Stimulated activated naive B cell treated with anti-CD40 and anti-IgM and Interleukin-4, amounts not matched to agents 10 μg/mL and 1 μg/mL and 100 μg/mL, for 72 hours (primary cell): Measurements from ENCODE around the gene CHST11.
A peak's percentile ranks its signal among the peaks of the same experiment; 100 is the strongest.

Experiments used
- ATAC-seq, 2 donors: fragments of 150-1000 bp; cut with Tn5 transposase; replicated peaks; 2 replicates each; pipeline ENCODE4 v1.10.0; 2021; ENCODE audit warnings: moderate library complexity in 1 of 2
- DNase-seq: peaks from one replicate; pipeline ENCODE4 v3.0.0; 2021
- H3K27ac Mint-ChIP-seq: one replicate; pipeline ENCODE4 v1.8.0; 2022; ENCODE audit warnings: mild to moderate bottlenecking, mixed read lengths
- H3K27me3 Mint-ChIP-seq, 2 donors: one replicate each; pipeline ENCODE4 v1.8.0; 2022; ENCODE audit warnings: mixed read lengths in 2 of 2
- H3K36me3 Mint-ChIP-seq, 2 donors: one replicate each; pipeline ENCODE4 v1.8.0; 2022; ENCODE audit warnings: mixed read lengths in 2 of 2, mild to moderate bottlenecking in 1 of 2
- H3K4me1 Mint-ChIP-seq, 2 donors: one replicate each; pipeline ENCODE4 v1.8.0; 2022; ENCODE audit warnings: mixed read lengths in 2 of 2, mild to moderate bottlenecking in 1 of 2
- H3K4me3 Mint-ChIP-seq, 2 donors: one replicate each; pipeline ENCODE4 v1.8.0; 2022; ENCODE audit warnings: mild to moderate bottlenecking in 2 of 2, mixed read lengths in 2 of 2, moderate library complexity in 1 of 2
- H3K9me3 Mint-ChIP-seq, 2 donors: one replicate each; pipeline ENCODE4 v1.8.0; 2022; ENCODE audit warnings: mixed read lengths in 2 of 2, mild to moderate bottlenecking in 1 of 2

Gene CHST11

DNA sequence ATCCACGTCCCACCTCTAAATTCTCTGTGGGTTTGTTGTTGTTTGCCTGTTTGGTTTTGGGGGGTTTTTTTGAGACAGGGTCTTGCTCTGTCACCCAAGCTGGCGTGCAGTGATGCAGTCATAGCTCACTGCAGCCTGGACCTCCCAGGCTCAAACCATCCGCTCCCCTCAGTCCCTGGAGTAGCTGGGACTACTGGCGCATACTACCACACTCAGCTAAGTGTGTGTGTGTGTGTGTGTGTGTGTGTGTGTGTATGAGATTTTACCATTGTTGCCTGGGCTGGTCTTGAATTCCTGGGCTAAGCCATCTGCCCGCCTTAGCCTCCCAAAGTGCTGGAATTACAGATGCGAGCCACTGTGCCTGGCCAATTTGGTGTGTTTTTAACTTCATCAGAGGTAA lies 265.2 kb downstream of the CHST11 start:
- H3K4me3 Mint-ChIP-seq, result no peak overlapping the region
- H3K36me3 Mint-ChIP-seq, result peaks cover 23 to 38% of the 10 kb centered on the region in 2 donors
- H3K9me3 Mint-ChIP-seq, result no peaks in the 10 kb centered on the region
- no peaks in the 10 kb centered on the region for H3K27me3 Mint-ChIP-seq
- H3K4me1 Mint-ChIP-seq, result peaks cover 59 to 80% of the 10 kb centered on the region in 2 donors
- DNase-seq, result no peak
- no peak for ATAC-seq
- peak overlapping the region; percentile 93 for H3K27ac Mint-ChIP-seq

DNA sequence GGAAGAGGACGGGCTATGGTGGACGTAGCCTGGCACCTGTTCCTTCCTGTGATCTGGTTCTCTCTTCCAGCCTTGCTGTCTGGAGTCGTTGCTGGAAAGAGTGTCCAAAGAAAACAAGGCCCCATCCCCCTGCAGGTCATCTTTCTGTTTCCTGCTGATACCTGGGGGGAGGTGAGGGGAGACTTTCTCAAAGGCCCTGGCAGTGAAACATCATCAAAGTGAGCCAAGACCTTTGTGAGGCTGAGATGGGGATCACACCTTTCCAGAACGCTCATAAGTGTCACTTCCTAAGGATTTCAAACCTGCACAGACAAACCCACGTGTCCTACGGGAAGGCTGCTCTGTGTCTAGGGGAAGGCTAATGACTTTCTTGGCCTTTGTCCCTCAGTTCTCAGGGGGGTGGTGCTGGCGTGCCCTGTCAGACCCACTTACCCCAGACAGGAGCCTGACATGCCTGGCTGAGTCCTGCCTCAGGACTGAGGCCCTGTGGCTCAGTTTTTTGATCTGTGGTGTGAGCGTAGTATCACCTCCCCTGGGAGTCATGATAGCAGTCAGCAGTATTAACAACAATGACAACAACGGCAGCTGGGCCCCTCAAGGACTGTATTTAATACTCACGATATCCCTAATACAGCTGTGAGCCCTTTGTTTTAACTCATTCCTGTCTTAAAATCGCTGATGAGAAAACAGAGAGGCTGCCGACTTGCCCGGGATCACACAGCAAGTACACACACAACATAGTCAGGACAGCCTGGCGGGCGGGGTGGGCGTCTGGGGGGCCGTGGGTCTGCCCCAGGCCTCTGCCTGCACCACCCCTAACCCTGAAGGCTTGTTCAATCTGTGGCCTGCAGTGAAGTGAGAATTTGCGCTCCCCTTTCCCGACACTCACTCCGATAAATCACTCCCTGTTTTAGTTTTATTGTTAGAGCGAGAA lies 266.1 kb downstream of the CHST11 start:
- peak overlapping the region; percentile 11 to 39 for H3K4me3 Mint-ChIP-seq
- H3K9me3 Mint-ChIP-seq, result no peaks in the 10 kb centered on the region
- peaks cover 65 to 89% of the 10 kb centered on the region in 2 donors for H3K4me1 Mint-ChIP-seq
- H3K36me3 Mint-ChIP-seq, result peaks cover 23 to 45% of the 10 kb centered on the region in 2 donors
- ATAC-seq (peak; percentile 68 to 79), DNase-seq (peak; percentile 46)
- H3K27me3 Mint-ChIP-seq, result no peaks in the 10 kb centered on the region
- peak overlapping the region; percentile 63 for H3K27ac Mint-ChIP-seq

DNA sequence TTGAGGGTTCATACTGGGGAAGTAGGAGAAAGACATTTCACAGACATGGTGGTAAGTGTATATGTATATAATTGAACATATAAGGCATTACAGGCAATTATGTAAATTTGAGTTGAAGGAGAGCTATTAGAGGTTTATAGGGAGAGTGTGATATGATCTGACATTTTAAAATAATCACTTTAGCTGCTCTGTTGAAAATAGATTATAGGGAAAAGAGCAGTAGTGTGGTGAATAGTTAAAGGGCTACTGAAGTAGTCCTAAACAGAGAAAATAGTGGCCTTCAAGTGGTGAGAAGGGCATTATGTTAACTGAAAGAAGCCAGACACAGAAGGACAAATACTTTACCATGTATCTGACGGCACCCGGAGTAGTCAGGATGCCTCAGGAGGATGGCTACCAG lies 267.1 kb downstream of the CHST11 start:
- Mint-ChIP-seq H3K27ac (peak overlapping the region; percentile 1), H3K27me3 (no peaks in the 10 kb centered on the region), H3K4me1 (peaks cover 66 to 90% of the 10 kb centered on the region in 2 donors), H3K4me3 (no peak overlapping the region), H3K9me3 (no peaks in the 10 kb centered on the region), H3K36me3 (peaks cover 24 to 43% of the 10 kb centered on the region in 2 donors)
- DNase-seq (no peak), ATAC-seq (no peak)

DNA sequence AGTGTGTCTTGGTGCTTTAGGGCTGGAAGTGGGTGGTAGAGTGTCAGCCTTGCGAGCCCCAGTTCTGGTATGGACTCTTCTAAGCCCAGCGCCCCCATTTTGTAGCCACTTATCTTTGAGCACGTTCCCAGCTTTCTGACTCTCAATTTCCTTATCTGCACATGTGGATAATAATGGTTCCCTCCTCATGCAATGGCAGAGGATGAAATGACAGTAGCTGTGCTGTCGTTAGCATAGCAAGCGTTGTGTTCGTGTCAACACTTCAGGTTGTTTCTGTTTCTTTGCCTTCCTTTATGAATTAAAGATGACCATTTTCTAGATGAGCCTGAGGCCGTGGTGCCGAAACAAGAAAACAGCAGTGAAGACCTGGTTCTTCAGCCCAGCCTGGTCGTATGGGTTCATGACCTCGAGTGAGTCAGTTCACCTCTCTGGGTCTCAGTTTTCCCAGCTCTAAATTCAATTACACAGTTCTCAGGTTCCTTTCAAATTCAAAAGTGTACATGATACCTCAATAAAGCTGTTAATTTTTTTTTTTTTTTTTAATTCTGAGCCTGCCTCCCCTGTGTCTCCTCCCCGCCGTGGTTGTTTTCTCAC lies 268.3 kb downstream of the CHST11 start:
- peaks cover 33 to 55% of the 10 kb centered on the region in 2 donors for H3K36me3 Mint-ChIP-seq
- ATAC-seq, result no peak
- H3K27me3 Mint-ChIP-seq, result no peaks in the 10 kb centered on the region
- no peak overlapping the region for H3K4me3 Mint-ChIP-seq
- H3K27ac Mint-ChIP-seq, result no peak overlapping the region
- H3K9me3 Mint-ChIP-seq, result no peaks in the 10 kb centered on the region
- no peak for DNase-seq
- peaks cover 68 to 89% of the 10 kb centered on the region in 2 donors for H3K4me1 Mint-ChIP-seq

DNA sequence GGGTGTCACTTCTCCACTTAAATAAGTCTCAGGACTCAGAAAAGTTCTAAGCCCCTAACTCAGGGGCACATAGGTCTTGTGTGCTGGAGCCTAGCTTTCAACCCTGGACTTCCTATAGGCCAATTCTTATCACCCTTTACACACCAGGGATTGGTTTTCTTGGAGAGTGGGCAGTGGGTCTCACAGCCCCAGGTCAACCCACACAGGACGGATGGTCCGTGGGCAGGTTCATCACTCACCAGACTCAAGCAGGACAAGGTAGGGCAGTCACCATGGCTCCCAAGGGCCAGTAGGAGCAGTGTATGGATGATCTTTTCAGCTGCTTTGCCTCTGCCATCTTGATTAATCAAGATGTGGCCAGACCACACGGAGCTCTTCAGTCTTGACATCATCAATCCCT lies 268.9 kb downstream of the CHST11 start:
- H3K27me3 Mint-ChIP-seq, result no peaks in the 10 kb centered on the region
- peak overlapping the region; percentile 69 for H3K27ac Mint-ChIP-seq
- peaks cover 30 to 57% of the 10 kb centered on the region in 2 donors for H3K36me3 Mint-ChIP-seq
- H3K4me1 Mint-ChIP-seq, result peaks cover 63 to 89% of the 10 kb centered on the region in 2 donors
- H3K4me3 Mint-ChIP-seq, result no peak overlapping the region
- ATAC-seq (no peak), DNase-seq (no peak)
- no peaks in the 10 kb centered on the region for H3K9me3 Mint-ChIP-seq

DNA sequence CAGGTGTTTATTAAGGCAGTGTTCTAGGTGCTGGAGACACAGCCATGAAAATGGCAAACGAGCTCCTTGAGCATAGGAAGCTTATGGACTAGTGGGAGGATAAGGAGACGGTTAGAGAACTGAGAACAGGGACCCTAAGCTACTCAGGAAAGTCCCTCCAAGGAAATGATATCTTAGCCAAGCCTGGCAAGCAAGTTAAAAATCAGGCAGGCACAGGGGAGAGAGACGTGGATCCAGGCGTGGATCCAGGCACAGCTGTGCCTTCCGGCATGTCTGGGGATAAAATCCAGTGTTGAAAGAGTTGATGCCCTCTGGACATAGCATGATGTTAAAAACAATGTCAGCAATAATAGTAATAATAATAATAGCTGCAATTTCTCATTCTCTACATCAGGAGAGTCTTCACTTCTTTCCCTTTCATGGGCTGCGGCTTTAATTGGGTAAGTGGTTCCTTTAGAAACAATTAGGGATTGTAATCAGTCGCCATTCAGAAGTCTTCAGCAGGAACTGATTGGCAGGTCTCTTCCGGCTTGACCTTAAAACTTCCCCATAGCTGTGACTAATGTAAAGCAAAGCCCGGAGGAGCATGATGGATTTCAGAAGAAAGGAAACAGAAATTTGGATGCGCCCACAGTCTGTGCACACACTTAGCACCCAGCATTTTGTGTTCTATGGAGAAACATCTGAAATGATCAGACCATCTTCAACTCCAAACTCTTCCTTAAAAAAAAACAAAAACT lies 271.1 kb downstream of the CHST11 start:
- Mint-ChIP-seq H3K9me3 (no peaks in the 10 kb centered on the region), H3K27ac (peak overlapping the region; percentile 71), H3K36me3 (peaks cover 20 to 47% of the 10 kb centered on the region in 2 donors), H3K27me3 (no peaks in the 10 kb centered on the region), H3K4me1 (peaks cover 47 to 83% of the 10 kb centered on the region in 2 donors), H3K4me3 (no peak overlapping the region)
- peak; percentile 41 to 42 for ATAC-seq
- no peak for DNase-seq

DNA sequence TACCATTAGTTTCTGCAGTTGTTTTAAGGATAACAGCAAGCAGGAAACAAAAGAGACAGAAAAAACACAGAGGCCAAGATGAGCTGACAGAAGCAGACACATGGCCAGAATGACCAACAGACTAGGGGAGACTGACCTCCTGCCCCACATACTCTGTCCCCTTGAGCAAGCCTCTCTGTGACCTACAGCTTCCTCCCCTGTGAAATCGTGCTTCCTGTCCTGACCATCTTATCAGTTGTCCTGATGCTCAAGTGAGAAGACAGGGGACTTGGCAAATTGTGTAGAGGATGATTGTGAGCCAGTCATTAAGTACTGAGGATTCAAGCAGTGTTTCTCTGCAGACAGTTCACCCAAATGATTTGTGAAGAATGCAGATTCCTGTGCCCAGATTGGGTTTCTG lies 272.3 kb downstream of the CHST11 start:
- H3K4me1 Mint-ChIP-seq, result peaks cover 41 to 80% of the 10 kb centered on the region in 2 donors
- no peak overlapping the region for H3K4me3 Mint-ChIP-seq
- no peak for DNase-seq
- H3K9me3 Mint-ChIP-seq, result no peaks in the 10 kb centered on the region
- peaks cover 19 to 42% of the 10 kb centered on the region in 2 donors for H3K36me3 Mint-ChIP-seq
- ATAC-seq, result no peak
- no peaks in the 10 kb centered on the region for H3K27me3 Mint-ChIP-seq
- H3K27ac Mint-ChIP-seq, result no peak overlapping the region

DNA sequence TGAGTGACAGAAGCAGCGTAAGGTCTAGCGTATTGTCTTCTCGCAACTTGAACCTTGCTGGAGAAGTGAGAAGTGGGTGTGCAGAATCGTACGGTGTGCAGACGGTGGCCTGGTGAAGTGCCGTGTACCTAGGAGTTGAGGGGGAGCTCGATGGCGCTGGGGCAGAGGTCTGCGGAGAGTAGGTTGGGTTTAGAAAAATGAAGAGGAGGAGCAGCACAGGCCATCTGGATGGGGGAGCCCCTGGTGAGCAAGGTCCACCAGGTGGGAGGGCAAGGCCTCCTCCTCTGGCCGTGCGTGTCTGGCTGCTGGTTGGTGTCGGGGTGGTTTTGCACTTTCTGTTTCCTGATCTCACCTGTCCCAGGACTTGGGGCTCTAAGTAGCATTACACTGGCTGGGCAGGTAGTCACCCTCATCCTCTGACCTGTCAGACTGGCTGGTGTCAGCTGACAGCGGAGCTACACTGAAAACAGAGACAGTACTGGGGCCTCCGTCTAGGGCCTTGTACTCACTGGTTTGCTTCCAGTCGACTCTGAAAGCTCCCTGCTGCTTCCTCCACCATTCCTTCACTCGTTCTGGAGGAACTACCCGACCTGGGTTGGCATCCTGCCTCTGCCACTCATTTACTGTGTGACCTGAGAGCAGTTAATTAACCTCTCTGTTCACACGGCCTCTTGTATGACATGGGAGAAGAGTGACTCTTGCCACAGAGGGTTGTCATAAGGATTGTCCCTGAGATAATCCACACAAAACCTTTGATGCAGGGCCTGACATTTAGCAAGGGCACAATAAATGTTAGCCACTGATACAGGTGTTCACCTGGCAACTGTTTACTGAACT lies 273.1 kb downstream of the CHST11 start:
- DNase-seq (no peak), ATAC-seq (no peak)
- no peak overlapping the region for H3K4me3 Mint-ChIP-seq
- peaks cover 20 to 46% of the 10 kb centered on the region in 2 donors for H3K36me3 Mint-ChIP-seq
- peak overlapping the region; percentile 75 for H3K27ac Mint-ChIP-seq
- H3K9me3 Mint-ChIP-seq, result no peaks in the 10 kb centered on the region
- peaks cover 46 to 81% of the 10 kb centered on the region in 2 donors for H3K4me1 Mint-ChIP-seq
- H3K27me3 Mint-ChIP-seq, result no peaks in the 10 kb centered on the region

DNA sequence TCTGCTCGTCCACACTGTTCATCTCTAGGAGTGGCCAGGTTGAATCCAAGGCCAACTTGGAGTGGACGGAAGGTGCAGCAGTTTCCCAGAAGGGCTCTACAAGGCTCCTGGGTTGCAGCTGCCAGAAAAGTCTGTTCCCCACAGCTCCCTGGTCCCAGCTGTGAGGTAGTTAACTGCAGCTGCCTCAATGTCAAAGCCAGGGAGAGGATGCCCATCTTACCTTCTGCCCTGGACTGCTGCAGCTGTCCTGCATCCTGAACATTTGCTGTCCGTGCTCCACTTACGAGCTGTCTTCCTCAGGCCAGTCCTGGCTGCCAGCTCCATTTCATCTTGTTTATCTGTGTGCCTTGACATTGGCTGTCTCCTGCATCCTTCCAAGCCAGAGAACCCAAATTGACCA lies 274.0 kb downstream of the CHST11 start:
- H3K4me3 Mint-ChIP-seq, result no peak overlapping the region
- no peaks in the 10 kb centered on the region for H3K9me3 Mint-ChIP-seq
- peaks cover 49 to 86% of the 10 kb centered on the region in 2 donors for H3K4me1 Mint-ChIP-seq
- DNase-seq (no peak), ATAC-seq (no peak)
- H3K36me3 Mint-ChIP-seq, result peaks cover 24 to 47% of the 10 kb centered on the region in 2 donors
- H3K27me3 Mint-ChIP-seq, result no peaks in the 10 kb centered on the region
- H3K27ac Mint-ChIP-seq, result peak overlapping the region; percentile 9

DNA sequence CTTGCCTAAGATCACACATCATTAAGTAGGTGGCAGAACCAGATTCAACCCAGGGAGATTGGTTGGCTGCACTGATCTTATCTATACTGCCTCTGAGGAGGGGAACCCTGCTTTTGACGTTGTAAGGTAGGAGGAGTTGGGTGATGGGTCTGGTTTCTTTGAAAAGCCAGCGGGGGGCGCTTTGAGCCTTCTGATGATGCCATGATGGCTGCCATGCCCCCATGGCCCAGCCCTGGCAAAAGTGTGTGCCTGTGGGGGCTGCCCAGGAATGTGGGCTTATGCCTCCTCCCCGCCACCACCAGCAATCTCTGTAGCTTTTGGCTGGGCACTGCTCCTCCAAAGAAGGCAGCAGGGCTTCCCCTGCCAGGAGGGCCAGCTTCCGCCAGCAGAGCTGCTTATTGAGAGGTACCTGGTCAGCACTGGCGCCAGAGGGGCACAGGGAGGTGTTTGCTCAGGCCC lies 277.0 kb downstream of the CHST11 start:
- peaks cover 22 to 51% of the 10 kb centered on the region in 2 donors for H3K36me3 Mint-ChIP-seq
- no peak for DNase-seq
- ATAC-seq, result peak; percentile 50 to 61
- no peaks in the 10 kb centered on the region for H3K9me3 Mint-ChIP-seq
- no peaks in the 10 kb centered on the region for H3K27me3 Mint-ChIP-seq
- no peak overlapping the region for H3K4me3 Mint-ChIP-seq
- peak overlapping the region; percentile 51 for H3K27ac Mint-ChIP-seq
- peaks cover 58 to 89% of the 10 kb centered on the region in 2 donors for H3K4me1 Mint-ChIP-seq

DNA sequence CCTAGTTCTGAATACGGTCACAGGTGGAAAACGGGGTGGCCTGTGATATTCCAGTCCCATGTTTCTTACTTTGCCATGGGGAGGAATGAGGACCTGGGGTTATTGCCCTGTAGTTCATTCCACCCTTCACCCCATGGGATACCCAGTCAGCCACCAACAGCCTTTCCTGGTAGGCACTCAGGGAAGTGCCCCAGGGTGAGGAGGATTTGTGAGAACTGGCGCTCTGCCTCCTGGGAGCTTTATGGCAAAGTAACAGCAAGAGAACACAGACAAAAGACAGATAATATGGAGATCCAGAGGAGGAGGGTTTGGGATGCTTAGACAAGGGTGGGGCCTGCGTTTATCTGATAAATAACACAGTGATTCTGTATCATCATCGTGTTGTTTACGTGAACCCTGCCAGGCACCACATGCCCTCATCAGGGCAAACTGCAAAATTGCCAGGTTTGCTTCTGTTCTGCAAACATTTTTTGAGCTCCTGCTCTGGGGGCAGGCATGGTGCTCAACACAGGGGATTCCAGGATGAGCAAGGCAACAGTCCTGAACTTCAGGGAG lies 277.9 kb downstream of the CHST11 start:
- H3K27ac Mint-ChIP-seq, result peak overlapping the region; percentile 94
- no peaks in the 10 kb centered on the region for H3K27me3 Mint-ChIP-seq
- H3K36me3 Mint-ChIP-seq, result peaks cover 15 to 47% of the 10 kb centered on the region in 2 donors
- DNase-seq (no peak), ATAC-seq (no peak)
- H3K9me3 Mint-ChIP-seq, result no peaks in the 10 kb centered on the region
- no peak overlapping the region for H3K4me3 Mint-ChIP-seq
- H3K4me1 Mint-ChIP-seq, result peaks cover 61 to 89% of the 10 kb centered on the region in 2 donors

DNA sequence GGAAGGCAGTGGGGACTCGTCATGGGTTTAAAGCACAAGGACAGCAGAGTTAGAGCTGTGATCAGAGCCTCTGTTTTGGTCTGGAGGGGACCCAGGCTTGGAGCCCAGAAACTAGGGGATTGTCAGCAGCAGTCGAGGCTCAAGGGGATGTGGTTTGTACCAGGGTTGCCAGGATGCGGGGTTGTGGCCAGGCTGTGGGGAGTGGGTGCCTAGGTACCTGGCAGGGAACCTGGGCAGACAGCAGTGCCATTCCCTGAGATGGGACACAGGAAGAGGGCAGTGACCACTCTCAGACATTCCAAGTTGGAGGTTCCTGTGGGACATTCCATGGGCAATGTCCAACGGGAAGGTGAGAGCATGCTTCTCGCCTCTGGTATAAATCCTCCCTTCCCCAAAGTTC lies 279.1 kb downstream of the CHST11 start:
- Mint-ChIP-seq H3K27me3 (no peaks in the 10 kb centered on the region), H3K4me1 (peaks cover 68 to 91% of the 10 kb centered on the region in 2 donors), H3K4me3 (peak overlapping the region in 1 of 2 donors; percentile 5), H3K36me3 (peaks cover 13 to 41% of the 10 kb centered on the region in 2 donors), H3K9me3 (no peaks in the 10 kb centered on the region), H3K27ac (peak overlapping the region; percentile 94)
- DNase-seq, result no peak
- no peak for ATAC-seq

DNA sequence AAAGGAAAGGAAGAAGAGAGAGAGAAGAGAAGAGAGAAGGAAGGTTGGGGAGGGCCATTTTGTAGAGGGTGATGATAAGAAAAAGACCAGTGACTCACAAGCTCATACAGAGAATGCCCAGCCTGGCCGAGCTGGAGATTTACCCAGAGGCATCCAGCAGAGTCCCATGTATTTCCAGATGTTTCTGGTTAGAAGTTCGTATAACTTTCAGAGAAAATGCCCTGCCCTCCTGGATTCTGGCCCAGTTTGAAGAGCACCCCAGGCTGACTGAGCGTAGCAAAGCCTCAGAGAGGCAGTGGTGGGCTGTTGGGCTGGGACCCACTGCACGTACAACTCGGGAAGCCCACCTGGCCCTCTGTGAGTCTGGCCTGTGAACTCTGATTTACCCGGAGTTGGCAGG lies 279.6 kb downstream of the CHST11 start:
- Mint-ChIP-seq H3K27ac (peak overlapping the region; percentile 92), H3K9me3 (no peaks in the 10 kb centered on the region), H3K36me3 (peaks cover 17 to 42% of the 10 kb centered on the region in 2 donors), H3K27me3 (no peaks in the 10 kb centered on the region), H3K4me1 (peaks cover 70 to 92% of the 10 kb centered on the region in 2 donors), H3K4me3 (no peak overlapping the region)
- DNase-seq, result no peak
- ATAC-seq, result no peak
